ENCODE data around the gene NCAPG. TPM values are rescaled to one million over a fixed set of nuclear protein-coding genes. Genes with fewer than 3 reads are reported as not detected.

The NCAPG gene
- total and polyA plus RNA-seq, 9 of the 15 experiments (the other 6 are each of a cell fraction or from before 2014, with no cell fraction given): 25.6 to 102 (median 65.3) TPM

- Histone ChIP-seq H4K20me1 (replicated peaks; ENCODE audit: control insufficient read depth, insufficient read depth, low read length) (no peaks in the 10 kb centered on the region), H3K4me1 (replicated peaks in 1 of 2; ENCODE audit: control insufficient read depth in 2 of 2, insufficient read depth in 2 of 2, low read length in 2 of 2) (peaks cover 0 to 3% of the 10 kb centered on the region in 2 experiments; a peak in 1 of 5 replicates), H2AFZ (ENCODE audit: low read depth, low read length) (no peak overlapping the region), H3K9ac (ENCODE audit: insufficient read depth in 1 of 2, low read depth in 2 of 2, low read length in 2 of 2) (no peak overlapping the region), H3K27ac (ENCODE audit: extremely low read depth, low read depth, low read length) (no peak overlapping the region), H3K4me3 (no peak overlapping the region), H3K4me2 (ENCODE audit: insufficient read depth, low read length) (no peak overlapping the region; the same call in 1 of the 2 replicates), H3K27me3 (ENCODE audit: control insufficient read depth in 2 of 2, insufficient read depth in 2 of 2, low read length in 2 of 2) (peaks cover 4 to 11% of the 10 kb centered on the region in 2 experiments; a peak in 3 of 5 replicates), H3K36me3 (ENCODE audit: control insufficient read depth, insufficient read depth, low read length) (no peaks in the 10 kb centered on the region), H3K79me2 (ENCODE audit: control insufficient read depth, insufficient read depth, low read length) (no peaks in the 10 kb centered on the region), H3K9me3 (replicated peaks; ENCODE audit: control insufficient read depth, insufficient read depth, low read depth, low read length) (no peaks in the 10 kb centered on the region), H3K9me1 (ENCODE audit: control insufficient read depth, insufficient read depth, low read length) (no peaks in the 10 kb centered on the region)
- CTCF ChIA-PET (ENCODE audit: low intra/inter-chr PET ratio): no interaction called here
- BruUV-seq (replicated peaks): no TSS peak
- no peak for TF ChIP-seq PTTG1 (tag; IDR thresholded peaks at IDR 0.05; ENCODE audit: low read depth)
- TF ChIP-seq HMG20A (CRISPR knock-in tag; conservative IDR thresholded peaks at IDR 0.05): no peak
- TF ChIP-seq DDX20 (tag; IDR thresholded peaks at IDR 0.05; ENCODE audit: low read depth): no peak
- TF ChIP-seq BRCA1 (IDR thresholded peaks at IDR 0.05): no peak
- no peak for TF ChIP-seq BRCA1 (CRISPR knock-in tag; IDR thresholded peaks at IDR 0.05)
- TF ChIP-seq RAD21 (CRISPR knock-in tag; conservative IDR thresholded peaks at IDR 0.05 in 1 of 2, IDR thresholded peaks at IDR 0.05 in 1 of 2): no peak
- TF ChIP-seq NFE2 (IDR thresholded peaks at IDR 0.05; ENCODE audit: low read depth): peak; percentile 39
- TF ChIP-seq ZNF316 (IDR thresholded peaks at IDR 0.05): peak; percentile 25; the same call in 1 of the 2 replicates
- TF ChIP-seq PHF20 (IDR thresholded peaks at IDR 0.05; ENCODE audit: partially characterized antibody): no peak
- DNase-seq (ENCODE audit: extremely low read depth in 1 of 4, low spot score in 3 of 4) (peak in 1 of 4 experiments; percentile 19), FAIRE-seq (peak; percentile 57), ATAC-seq (peak; percentile 66)
- WGBS (ENCODE audit: insufficient coverage, low coverage, missing lambda C conversion rate): 37% methylated on average over 5 of the region's 5 CpGs
- POLR2A ChIA-PET: interaction anchor here (0.6 to 1.1 kb wide), 4 partner anchors 10 to 23 kb away, joined by 3 to 4 read pairs (median 4); no protein-coding TSS in a partner anchor
- intact Hi-C loops (cut with micrococcal nuclease) (loop anchor here (2.0 kb wide), 1 partner anchor 238 kb away; no protein-coding TSS in a partner anchor), in situ Hi-C loops (cut with MboI) (no loop called here)
These were observed 24.2 kb upstream of the NCAPG start for GRCh38 chr4:17786567-17786966.

All from K562 (cell line).